OCI-M1 (cell line): ENCODE measurements around the gene CMPK1.
A peak's percentile ranks its signal among the peaks of the same experiment; 100 is the strongest.

Source experiments
- DNase-seq: peaks from one replicate; lab custom pipeline; 2025; lab: John Stamatoyannopoulos, UW

The CMPK1 gene

GRCh38 chr1:47396671-47397196, 63.1 kb downstream of the CMPK1 start:
- DNase-seq = no peak

- DNase-seq = no peak
These were observed 65.7 kb downstream of the CMPK1 start for GRCh38 chr1:47399138-47399845.

GRCh38 chr1:47399846-47400155, 66.2 kb downstream of the CMPK1 start:
- no peak for DNase-seq

GRCh38 chr1:47401761-47402160, 68.2 kb downstream of the CMPK1 start:
- no peak for DNase-seq

- DNase-seq = no peak
These were observed 69.0 kb downstream of the CMPK1 start for GRCh38 chr1:47402591-47402990.

GRCh38 chr1:47403321-47403910, 69.8 kb downstream of the CMPK1 start:
- no peak for DNase-seq

GRCh38 chr1:47405697-47406096, 72.1 kb downstream of the CMPK1 start:
- DNase-seq = peak; percentile 64

GRCh38 chr1:47406966-47407365, 73.4 kb downstream of the CMPK1 start:
- no peak for DNase-seq

GRCh38 chr1:47407481-47407880, 73.9 kb downstream of the CMPK1 start:
- DNase-seq = no peak

GRCh38 chr1:47409311-47410067, 75.9 kb downstream of the CMPK1 start:
- no peak for DNase-seq

- DNase-seq = no peak
These were observed 76.5 kb downstream of the CMPK1 start for GRCh38 chr1:47410068-47410455.

- no peak for DNase-seq
These were observed 77.8 kb downstream of the CMPK1 start for GRCh38 chr1:47411436-47411835.

GRCh38 chr1:47412437-47412836, 78.8 kb downstream of the CMPK1 start:
- DNase-seq = no peak

- DNase-seq = no peak
These were observed 82.2 kb downstream of the CMPK1 start, which contains the start of gene FOXE3 for GRCh38 chr1:47415728-47416318. Gene FOXE3, plus strand, starts transcription at chr1:47416285. Its CDS starts 31 bp downstream, at chr1:47416316.

GRCh38 chr1:47416319-47417169, 83.0 kb downstream of the CMPK1 start:
- no peak for DNase-seq

- no peak for DNase-seq
These were observed 83.8 kb downstream of the CMPK1 start for GRCh38 chr1:47417170-47418044.

GRCh38 chr1:47418122-47418521, 84.5 kb downstream of the CMPK1 start:
- no peak for DNase-seq

- DNase-seq = no peak
These were observed 85.2 kb downstream of the CMPK1 start for GRCh38 chr1:47418681-47419325.

GRCh38 chr1:47420547-47420946, 87.0 kb downstream of the CMPK1 start:
- no peak for DNase-seq

- DNase-seq = no peak
These were observed 90.3 kb downstream of the CMPK1 start for GRCh38 chr1:47423872-47424271.
